Fibroblast of pulmonary artery (primary cell): ENCODE measurements around the gene NFKBIB.
"Not testable (repeated sequence)": the region's sequence is repeated elsewhere in the genome, so short reads cannot be mapped to it uniquely, and the experiment has no call there.

ENCODE experiments used
- DNase-seq: peaks from one replicate; pipeline ENCODE4 v3.0.0-alpha.2; 2010; ENCODE audit warnings: low read depth
- H3K4me3 ChIP-seq: replicated peaks from 2 replicates; pipeline ENCODE4 v1.5.1; 2011; ENCODE audit warnings: low read depth, mild to moderate bottlenecking, control low read depth, low read length, moderate library complexity
- CTCF ChIP-seq: IDR thresholded peaks from 2 replicates; pipeline ENCODE4 v1.5.1; 2011; ENCODE audit warnings: mild to moderate bottlenecking, control low read depth, low read length, inconsistent platforms; ENCODE audit errors: missing control alignments

Gene NFKBIB

GRCh38 chr19:38878575-38879399 is 21.0 kb upstream of the NFKBIB start:
- no peak overlapping the region for H3K4me3 ChIP-seq
- no peak for TF ChIP-seq CTCF
- DNase-seq: no peak

- TF ChIP-seq CTCF: no peak
- H3K4me3 ChIP-seq: no peak overlapping the region
- DNase-seq: no peak
Observed at GRCh38 chr19:38879400-38879751, 20.4 kb upstream of the NFKBIB start.

GRCh38 chr19:38880076-38880881 is 19.5 kb upstream of the NFKBIB start:
- H3K4me3 ChIP-seq: no peak overlapping the region
- DNase-seq: no peak
- no peak for TF ChIP-seq CTCF

GRCh38 chr19:38880882-38881609 is 18.7 kb upstream of the NFKBIB start:
- H3K4me3 ChIP-seq: no peak overlapping the region
- TF ChIP-seq CTCF: no peak
- no peak for DNase-seq

- H3K4me3 ChIP-seq: no peak overlapping the region
- no peak for DNase-seq
- TF ChIP-seq CTCF: no peak
Observed at GRCh38 chr19:38883286-38883685, 16.5 kb upstream of the NFKBIB start.

GRCh38 chr19:38884691-38885090 is 15.1 kb upstream of the NFKBIB start:
- H3K4me3 ChIP-seq, DNase-seq: not testable (repeated sequence)

- TF ChIP-seq CTCF: no peak
- no peak overlapping the region for H3K4me3 ChIP-seq
- DNase-seq: no peak
Observed at GRCh38 chr19:38888876-38889275, 10.9 kb upstream of the NFKBIB start.
